H1 (cell line): ENCODE data around the gene MYO15A. TPM values are rescaled to one million over a fixed set of nuclear protein-coding genes. Genes with fewer than 3 reads are reported as not detected.

ENCODE experiments used
- CTCF ChIA-PET: fragments of 300-600 bp; sonication (Branson Sonifier 250); formaldehyde crosslinking; loops from one replicate; lab custom pipeline; 2021; ENCODE audit not compliant: partially characterized antibody; lab: Charles Lee
- POLR2A ChIA-PET: fragments of 300-600 bp; sonication (Branson Sonifier 250); formaldehyde crosslinking; loops from one replicate; lab custom pipeline; 2021; ENCODE audit warnings: inconsistent platforms; ENCODE audit not compliant: partially characterized antibody; lab: Charles Lee
- DNase-seq, 2 experiments: peaks; one replicate each; pipeline versions ENCODE4 v3.0.0 to v3.0.0-alpha.2; 2010 to 2022; ENCODE audit warnings: low spot score in 2 of 2, low read depth in 1 of 2, mixed read lengths in 1 of 2
- FAIRE-seq: peaks from 2 replicates; lab custom pipeline; 2011; peaks lifted over from hg19 to GRCh38; lab: Jason Lieb, UNC
- H2AFZ ChIP-seq: 2 replicates; pipeline ENCODE4 v1.8.1; 2012; ENCODE audit warnings: low read length, inconsistent platforms
- H2AK5ac ChIP-seq: 2 replicates; pipeline ENCODE4 v1.6.1; 2013; ENCODE audit warnings: low read depth, low read length
- H2BK120ac ChIP-seq: replicated peaks from 2 replicates; pipeline ENCODE3; 2013; ENCODE audit warnings: low read depth, low read length, inconsistent platforms
- H2BK12ac ChIP-seq: 2 replicates; pipeline ENCODE4 v1.6.1; 2013; ENCODE audit warnings: low read depth, low read length
- H2BK15ac ChIP-seq: 2 replicates; pipeline ENCODE4 v1.6.1; 2013; ENCODE audit warnings: low read length
- H2BK20ac ChIP-seq: 2 replicates; pipeline ENCODE4 v1.6.1; 2013; ENCODE audit warnings: low read length
- H2BK5ac ChIP-seq: 2 replicates; pipeline ENCODE4 v1.6.1; 2013; ENCODE audit warnings: low read depth, low read length
- H3K14ac ChIP-seq: 2 replicates; pipeline ENCODE4 v1.6.1; 2013; ENCODE audit warnings: inconsistent platforms; ENCODE audit not compliant: insufficient read length
- H3K18ac ChIP-seq: 2 replicates; pipeline ENCODE4 v1.6.1; 2013; ENCODE audit warnings: low read length; ENCODE audit errors: extremely low read depth
- H3K23ac ChIP-seq: 2 replicates; pipeline ENCODE4 v1.6.1; 2013; ENCODE audit warnings: inconsistent platforms; ENCODE audit not compliant: insufficient read length
- H3K23me2 ChIP-seq: 2 replicates; pipeline ENCODE4 v1.6.1; 2013; ENCODE audit warnings: low read depth, low read length
- H3K27ac ChIP-seq: 2 replicates; pipeline ENCODE4 v1.6.1; 2011; ENCODE audit warnings: low read depth, low read length, inconsistent platforms
- H3K27me3 ChIP-seq, 4 experiments: replicated peaks in 1 of 4; 1 replicate in 1 of 4; 2 replicates in 3 of 4; pipeline versions ENCODE4 v1.6.1 to v1.8.1; 2011 to 2013; ENCODE audit warnings: low read length in 3 of 4, mild to moderate bottlenecking in 3 of 4, inconsistent platforms in 2 of 4, mixed read lengths in 2 of 4, moderate library complexity in 1 of 4; ENCODE audit not compliant: control insufficient read depth in 3 of 4, insufficient read depth in 3 of 4; ENCODE audit errors: extremely low read depth in 1 of 4
- H3K36me3 ChIP-seq, 4 experiments: 2 replicates each; pipeline versions ENCODE4 v1.6.1 to v1.8.1; 2011 to 2013; ENCODE audit warnings: mild to moderate bottlenecking in 4 of 4, low read length in 3 of 4, moderate library complexity in 2 of 4, control low read depth in 1 of 4, inconsistent platforms in 1 of 4; ENCODE audit not compliant: insufficient read depth in 4 of 4, control insufficient read depth in 2 of 4
- H3K4ac ChIP-seq: replicated peaks from 2 replicates; pipeline ENCODE3; 2013; ENCODE audit warnings: low read length, low read depth, mixed read lengths, inconsistent platforms; ENCODE audit not compliant: insufficient read length
- H3K4me1 ChIP-seq, 4 experiments: replicated peaks in 1 of 4; 1 replicate in 1 of 4; 2 replicates in 3 of 4; pipeline versions ENCODE4 v1.6.1 to v1.8.1; 2011 to 2013; ENCODE audit warnings: low read length in 3 of 4, inconsistent platforms in 2 of 4, mixed read lengths in 1 of 4; ENCODE audit not compliant: insufficient read depth in 4 of 4, control insufficient read depth in 3 of 4
- H3K4me2 ChIP-seq, 2 experiments: 2 replicates each; pipeline versions ENCODE4 v1.6.1 to v1.8.1; 2011 to 2013; ENCODE audit warnings: low read depth in 2 of 2, low read length in 2 of 2, control low read depth in 1 of 2, inconsistent platforms in 1 of 2, mild to moderate bottlenecking in 1 of 2; ENCODE audit not compliant: insufficient read depth in 1 of 2
- H3K4me3 ChIP-seq, 4 experiments: fragments of 200-600, 300-600 bp in 1 of 4; sonication (generic), shearing (Covaris generic), sonication (Bioruptor Twin) in 1 of 4; 2 replicates each; pipeline versions ENCODE4 v1.5.1 to v1.8.1; 2011 to 2016; ENCODE audit warnings: low read length in 4 of 4, low read depth in 3 of 4, control low read depth in 2 of 4, inconsistent platforms in 2 of 4, mild to moderate bottlenecking in 2 of 4, mixed read lengths in 1 of 4, moderate library complexity in 1 of 4; ENCODE audit not compliant: insufficient read depth in 2 of 4; ENCODE audit errors: extremely low read depth in 1 of 4
- H3K56ac ChIP-seq: replicated peaks from 2 replicates; pipeline ENCODE3; 2013; ENCODE audit warnings: low read depth, mild to moderate bottlenecking, mixed read lengths, low read length, inconsistent platforms; ENCODE audit not compliant: insufficient read length
- H3K79me1 ChIP-seq: 2 replicates; pipeline ENCODE4 v1.6.1; 2013; ENCODE audit warnings: low read depth, low read length, control low read depth
- H3K79me2 ChIP-seq, 2 experiments: 2 replicates each; pipeline versions ENCODE4 v1.6.1 to v1.8.1; 2012 to 2013; ENCODE audit warnings: low read length in 2 of 2, mild to moderate bottlenecking in 2 of 2, inconsistent platforms in 1 of 2; ENCODE audit not compliant: insufficient read depth in 2 of 2, control insufficient read depth in 1 of 2
- H3K9ac ChIP-seq, 4 experiments: replicated peaks in 1 of 4; 1 replicate in 1 of 4; 2 replicates in 3 of 4; pipeline versions ENCODE4 v1.6.1 to v1.8.1; 2011 to 2013; ENCODE audit warnings: low read depth in 3 of 4, low read length in 3 of 4, control low read depth in 2 of 4, mild to moderate bottlenecking in 2 of 4, moderate library complexity in 2 of 4, inconsistent platforms in 1 of 4; ENCODE audit errors: extremely low read depth in 1 of 4
- H3K9me3 ChIP-seq, 2 experiments: 2 replicates each; pipeline versions ENCODE4 v1.6.1 to v1.8.1; 2012 to 2013; ENCODE audit warnings: mild to moderate bottlenecking in 2 of 2, moderate library complexity in 2 of 2, control low read depth in 1 of 2, inconsistent platforms in 1 of 2, low read depth in 1 of 2, low read length in 1 of 2, mixed read lengths in 1 of 2; ENCODE audit not compliant: insufficient read depth in 2 of 2
- H4K20me1 ChIP-seq, 2 experiments: replicated peaks in 1 of 2; 2 replicates each; pipeline versions ENCODE3 to v1.8.1; 2011 to 2013; ENCODE audit warnings: inconsistent platforms in 2 of 2, low read length in 2 of 2, mild to moderate bottlenecking in 1 of 2; ENCODE audit not compliant: insufficient read depth in 2 of 2, control insufficient read depth in 1 of 2
- H4K5ac ChIP-seq: 2 replicates; pipeline ENCODE4 v1.6.1; 2013; ENCODE audit warnings: low read length, low read depth, mixed read lengths, inconsistent platforms; ENCODE audit not compliant: insufficient read length
- H4K8ac ChIP-seq: 2 replicates; pipeline ENCODE4 v1.8.0; 2013; ENCODE audit warnings: mild to moderate bottlenecking, moderate library complexity, low read length, inconsistent platforms; ENCODE audit not compliant: insufficient read depth; ENCODE audit errors: extremely low read depth
- H4K91ac ChIP-seq: replicated peaks from 2 replicates; pipeline ENCODE3; 2013; ENCODE audit warnings: low read length, mixed read lengths, inconsistent platforms; ENCODE audit not compliant: insufficient read length
- BRCA1 ChIP-seq: IDR thresholded peaks from 2 replicates; pipeline ENCODE4 v1.6.1; 2012; ENCODE audit warnings: low read depth, low read length, improper control_type of control experiment
- GTF2F1 ChIP-seq: IDR thresholded peaks from 2 replicates; pipeline ENCODE4 v1.6.1; 2012; ENCODE audit warnings: low read depth, low read length, improper control_type of control experiment, borderline replicate concordance
- PHF8 ChIP-seq: fragments of 200-600 bp; sonication (generic); conservative IDR thresholded peaks from 2 replicates; pipeline ENCODE4 v1.7.1; 2012; ENCODE audit warnings: low read depth, mild to moderate bottlenecking, inconsistent platforms, low read length, moderate library complexity
- SP2 ChIP-seq: IDR thresholded peaks from 2 replicates; pipeline ENCODE4 v1.6.1; 2012; ENCODE audit warnings: mild to moderate bottlenecking, low read length, inconsistent platforms
- TEAD4 ChIP-seq: IDR thresholded peaks from 2 replicates; pipeline ENCODE4 v1.6.1; 2012; ENCODE audit warnings: low read depth, low read length, inconsistent platforms, mixed read lengths
- WGBS, 2 experiments: shearing (Covaris generic) in 1 of 2; methylation state at CpG; one replicate each; pipeline versions ENCODE4 v1.1.6 to v1.1.7; 2013 to 2015; ENCODE audit warnings: low lambda C conversion rate in 2 of 2, mixed read lengths in 2 of 2, inconsistent platforms in 1 of 2, low coverage in 1 of 2, missing lambda C conversion rate in 1 of 2; ENCODE audit not compliant: insufficient replicate concordance in 2 of 2, insufficient coverage in 1 of 2, insufficient read length in 1 of 2; ENCODE audit errors: extremely low coverage in 1 of 2, missing lambda C conversion rate in 1 of 2; 5-methylcytosine and 5-hydroxymethylcytosine counted together
- polyA plus RNA-seq, 7 experiments: library from polyadenylated mRNA; depleted of rRNA in 3 of 7; stranded (reverse) in 5 of 7; unstranded in 2 of 7; fragments of >200 nt in 5 of 7; fragments of 200-250 nt in 2 of 7; gene quantifications; 1 replicate in 5 of 7; 2 replicates in 1 of 7; 4 replicates in 1 of 7; pipeline versions ENCODE4 v1.2.1 to v1.2.3, GENCODE V29; 2011 to 2013; ENCODE audit warnings: missing spikeins in 2 of 7, mixed read lengths in 2 of 7
- total RNA-seq: library from RNA; stranded (reverse); fragmentation: NEBNext Ultra II Directional; extraction: Animal tissue kit (Norgen Biotek cat#: 25700); gene quantifications from 2 replicates; pipeline ENCODE4 v1.2.1, GENCODE V29; 2021

The MYO15A gene
- total and polyA plus RNA-seq, 2 of the 8 experiments (the other 6 are each of a cell fraction or from before 2014, with no cell fraction given), result 1.6 to 4.2 TPM

- Histone ChIP-seq H3K23ac (no peak overlapping the region), H3K4ac (no peak overlapping the region), H3K79me1 (peaks cover 33% of the 10 kb centered on the region), H3K9ac (no peak overlapping the region), H2BK20ac (no peak overlapping the region), H2AFZ (no peak overlapping the region), H2BK12ac (no peak overlapping the region), H3K79me2 (peaks cover 46 to 85% of the 10 kb centered on the region in 2 experiments), H3K27me3 (no peaks in the 10 kb centered on the region), H4K5ac (no peak overlapping the region), H3K14ac (no peak overlapping the region), H2BK120ac (no peak overlapping the region), H3K4me3 (no peak overlapping the region), H2BK15ac (no peak overlapping the region), H4K91ac (no peak overlapping the region), H3K9me3 (no peaks in the 10 kb centered on the region), H3K27ac (no peak overlapping the region), H3K4me2 (peak overlapping the region in 1 of 2 experiments; percentile 68; a peak in 1 of 4 replicates), H4K20me1 (peaks cover 36 to 43% of the 10 kb centered on the region in 2 experiments), H3K23me2 (peaks cover 13% of the 10 kb centered on the region; the same call in 1 of the 2 replicates), H4K8ac (no peak overlapping the region), H2BK5ac (no peak overlapping the region), H3K18ac (no peak overlapping the region), H3K4me1 (peaks cover 2 to 21% (median 6%) of the 10 kb centered on the region in 4 experiments; a peak in 6 of 7 replicates), H3K36me3 (peaks cover 3 to 20% (median 9%) of the 10 kb centered on the region in 4 experiments; a peak in 5 of 8 replicates), H3K56ac (no peak overlapping the region), H2AK5ac (no peak overlapping the region)
- POLR2A ChIA-PET, result interaction anchor here (1.2 to 1.3 kb wide), 2 partner anchors 11 to 59 kb away, joined by 3 to 5 read pairs; no protein-coding TSS in a partner anchor
- TF ChIP-seq PHF8 (no peak), SP2 (no peak), BRCA1 (no peak), GTF2F1 (no peak), TEAD4 (no peak)
- FAIRE-seq, result no peak
- DNase-seq, result no peak
- CTCF ChIA-PET, result interaction anchor here (0.7 to 11.2 kb wide), 6 partner anchors 14 to 96 kb away, joined by 3 to 122 read pairs (median 22); no protein-coding TSS in a partner anchor
- WGBS, 2 experiments, result 91% methylated on average over 9 of the region's 9 CpGs; no CpG with 5 or more reads in 1 of the 2 experiments
Measured at GRCh38 chr17:18187821-18188761, 79.5 kb downstream of the MYO15A start.
